B cell (primary cell): ENCODE results near the gene NAA35. TPM values are rescaled to one million over a fixed set of nuclear protein-coding genes. Genes with fewer than 3 reads are reported as not detected.
A peak's percentile ranks its signal among the peaks of the same experiment; 100 is the strongest.

Experiments used
- ATAC-seq: fragments of 200-7000 bp; cut with Tn5 transposase; one replicate; pipeline ENCODE4 v1.10.0; 2021; ENCODE audit warnings: low read depth, mild to moderate bottlenecking, moderate number of reproducible peaks, moderate library complexity
- CTCF ChIA-PET: fragments of 350-600 bp; sonication (Branson Sonifier 250); formaldehyde crosslinking; loops from one replicate; lab custom pipeline; 2021; ENCODE audit warnings: antibody characterized with exemption, inconsistent platforms; lab: Charles Lee
- POLR2A ChIA-PET: fragments of 350-600 bp; sonication (Branson Sonifier 250); formaldehyde crosslinking; loops from one replicate; lab custom pipeline; 2021; ENCODE audit warnings: antibody characterized with exemption; lab: Charles Lee
- DNase-seq: peaks from one replicate; pipeline ENCODE4 v3.0.0; 2013
- H2AFZ ChIP-seq: 2 replicates; pipeline ENCODE4 v1.6.1; 2012; ENCODE audit warnings: mild to moderate bottlenecking, low read depth, low read length; ENCODE audit not compliant: insufficient read depth, poor library complexity, severe bottlenecking
- H3K27ac ChIP-seq, 2 donors: 1 replicate in 1 of 2; 2 replicates in 1 of 2; pipeline ENCODE4 v1.5.1; 2012 to 2013; ENCODE audit warnings: low read length in 2 of 2, mild to moderate bottlenecking in 2 of 2, moderate library complexity in 1 of 2
- H3K27me3 ChIP-seq, 4 experiments: fragments of 200-600 bp in 1 of 4; sonication (generic) in 1 of 4; replicated peaks in 1 of 4; 1 replicate in 2 of 4; 2 replicates in 2 of 4; pipeline versions ENCODE4 v1.6.1 to v1.7.0; 2013 to 2016; ENCODE audit warnings: low read length in 3 of 4, mild to moderate bottlenecking in 2 of 4, mixed read lengths in 1 of 4, moderate library complexity in 1 of 4; ENCODE audit not compliant: insufficient read depth in 4 of 4, control insufficient read depth in 3 of 4; ENCODE audit errors: control extremely low read depth in 1 of 4
- H3K36me3 ChIP-seq, 2 experiments: replicated peaks in 1 of 2; 1 replicate in 1 of 2; 2 replicates in 1 of 2; pipeline versions ENCODE4 v1.6.1 to v1.7.1; 2013; ENCODE audit warnings: low read length in 1 of 2; ENCODE audit not compliant: insufficient read depth in 2 of 2, control insufficient read depth in 1 of 2; ENCODE audit errors: control extremely low read depth in 1 of 2, extremely low read depth in 1 of 2
- H3K4me1 ChIP-seq, 2 donors: fragments of 200-600 bp in 1 of 2; sonication (generic) in 1 of 2; 1 replicate in 1 of 2; 2 replicates in 1 of 2; pipeline versions ENCODE4 v1.5.1 to v1.6.1; 2013 to 2017; ENCODE audit warnings: low read length in 2 of 2; ENCODE audit not compliant: control insufficient read depth in 2 of 2, insufficient read depth in 2 of 2
- H3K4me2 ChIP-seq: replicated peaks from 2 replicates; pipeline ENCODE3; 2012; ENCODE audit warnings: mild to moderate bottlenecking, low read depth, low read length; ENCODE audit not compliant: poor library complexity, severe bottlenecking
- H3K4me3 ChIP-seq, 5 experiments: fragments of 200-600 bp in 1 of 5; sonication (generic) in 1 of 5; 1 replicate in 3 of 5; 2 replicates in 2 of 5; pipeline versions ENCODE4 v1.5.1 to v1.7.0; 2011 to 2016; ENCODE audit warnings: low read length in 4 of 5, mild to moderate bottlenecking in 4 of 5, low read depth in 2 of 5, control low read depth in 1 of 5, moderate library complexity in 1 of 5; ENCODE audit not compliant: insufficient read depth in 1 of 5; ENCODE audit errors: control extremely low read depth in 1 of 5, extremely low read depth in 1 of 5
- H3K79me2 ChIP-seq: fragments of 200-600 bp; sonication (generic); one replicate; pipeline ENCODE4 v1.6.0; 2016; ENCODE audit warnings: low read length; ENCODE audit not compliant: control insufficient read depth, insufficient read depth
- H3K9ac ChIP-seq: fragments of 200-600 bp; sonication (generic); 2 replicates; pipeline ENCODE4 v1.6.1; 2017; ENCODE audit warnings: mild to moderate bottlenecking, low read length, moderate library complexity
- H3K9me3 ChIP-seq, 3 donors: one replicate each; pipeline versions ENCODE4 v1.6.1 to v1.7.1; 2013; ENCODE audit warnings: low read length in 2 of 3; ENCODE audit not compliant: control insufficient read depth in 2 of 3, insufficient read depth in 1 of 3; ENCODE audit errors: control extremely low read depth in 1 of 3
- H4K20me1 ChIP-seq: 2 replicates; pipeline ENCODE4 v1.6.0; 2012; ENCODE audit warnings: mild to moderate bottlenecking, low read length; ENCODE audit not compliant: insufficient read depth, control insufficient read depth, poor library complexity, severe bottlenecking
- H3K27ac Mint-ChIP-seq: one replicate; pipeline ENCODE4 v1.8.0; 2021; ENCODE audit warnings: mixed read lengths
- H3K27me3 Mint-ChIP-seq: one replicate; pipeline ENCODE4 v1.8.0; 2021; ENCODE audit warnings: mixed read lengths
- H3K4me1 Mint-ChIP-seq: one replicate; pipeline ENCODE4 v1.8.0; 2021; ENCODE audit warnings: mixed read lengths
- H3K4me3 Mint-ChIP-seq: one replicate; pipeline ENCODE4 v1.8.0; 2021; ENCODE audit warnings: mixed read lengths
- H3K9me3 Mint-ChIP-seq: one replicate; pipeline ENCODE4 v1.8.0; 2022; ENCODE audit warnings: mixed read lengths; ENCODE audit not compliant: insufficient read depth
- EZH2 ChIP-seq: IDR thresholded peaks from 2 replicates; pipeline ENCODE4 v1.6.1; 2012; ENCODE audit warnings: borderline replicate concordance, low read depth, mild to moderate bottlenecking, moderate library complexity, low read length; ENCODE audit not compliant: insufficient read depth, poor library complexity, severe bottlenecking
- WGBS: methylation state at CpG from one replicate; pipeline ENCODE4 v1.1.5; 2013; ENCODE audit warnings: missing lambda C conversion rate; ENCODE audit not compliant: insufficient coverage; 5-methylcytosine and 5-hydroxymethylcytosine counted together
- intact Hi-C: fragments of 100-400 bp; cut with micrococcal nuclease; formaldehyde crosslinking; loops from one replicate; pipeline ENCODE4 v1.10.0; 2022
- polyA plus RNA-seq: library from polyadenylated mRNA; depleted of rRNA; stranded (reverse); fragments of >200 nt; gene quantifications from 2 replicates; pipeline ENCODE4 v1.2.3, GENCODE V29; 2012
- total RNA-seq, 2 donors: library from RNA; stranded (reverse); fragments of 120-200 nt in 1 of 2; gene quantifications; 1 replicate in 1 of 2; 2 replicates in 1 of 2; pipeline versions ENCODE4 v1.2.3 to v1.2.4, GENCODE V29; 2013 to 2022
- TF ChIP-seq, protein P1 (sequence below): fragments of 200-600 bp; IDR thresholded peaks from one replicate; pipeline ENCODE4 v1.8.0; 2022; ENCODE audit warnings: antibody characterized with exemption, mild to moderate bottlenecking

The NAA35 gene
- total and polyA plus RNA-seq, 2 donors (not counting 1 experiment from before 2014, with no cell fraction given): 4.5 to 26.2 TPM

DNA sequence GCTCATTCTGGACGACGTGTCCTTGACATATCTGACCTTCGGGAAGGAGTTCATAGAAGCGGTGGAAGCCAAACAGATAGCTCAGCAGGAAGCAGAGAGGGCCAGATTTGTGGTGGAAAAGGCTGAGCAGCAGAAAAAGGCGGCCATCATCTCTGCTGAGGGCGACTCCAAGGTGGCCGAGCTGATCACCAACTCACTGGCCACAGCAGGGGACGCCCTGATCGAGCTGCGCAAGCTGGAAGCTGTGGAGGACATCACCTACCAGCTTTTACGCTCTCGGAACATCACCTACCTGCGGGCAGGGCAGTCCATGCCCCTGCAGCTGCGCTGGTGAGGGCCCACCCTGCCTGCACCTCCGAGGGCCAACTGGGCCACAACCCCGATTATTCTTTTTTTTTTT is 41.6 kb upstream of the NAA35 start:
- peaks cover 2% of the 10 kb centered on the region for H3K4me1 Mint-ChIP-seq
- intact Hi-C loops: no loop called here
- no peaks in the 10 kb centered on the region for H3K9me3 ChIP-seq
- CTCF ChIA-PET: no interaction called here
- H3K27me3 ChIP-seq: no peaks in the 10 kb centered on the region
- H2AFZ ChIP-seq: no peak overlapping the region
- ATAC-seq: no peak
- no peaks in the 10 kb centered on the region for H4K20me1 ChIP-seq
- no peaks in the 10 kb centered on the region for H3K27me3 Mint-ChIP-seq
- WGBS: over 99% methylated on average over 13 of the region's 16 CpGs
- DNase-seq: no peak
- TF ChIP-seq, protein P1, sequence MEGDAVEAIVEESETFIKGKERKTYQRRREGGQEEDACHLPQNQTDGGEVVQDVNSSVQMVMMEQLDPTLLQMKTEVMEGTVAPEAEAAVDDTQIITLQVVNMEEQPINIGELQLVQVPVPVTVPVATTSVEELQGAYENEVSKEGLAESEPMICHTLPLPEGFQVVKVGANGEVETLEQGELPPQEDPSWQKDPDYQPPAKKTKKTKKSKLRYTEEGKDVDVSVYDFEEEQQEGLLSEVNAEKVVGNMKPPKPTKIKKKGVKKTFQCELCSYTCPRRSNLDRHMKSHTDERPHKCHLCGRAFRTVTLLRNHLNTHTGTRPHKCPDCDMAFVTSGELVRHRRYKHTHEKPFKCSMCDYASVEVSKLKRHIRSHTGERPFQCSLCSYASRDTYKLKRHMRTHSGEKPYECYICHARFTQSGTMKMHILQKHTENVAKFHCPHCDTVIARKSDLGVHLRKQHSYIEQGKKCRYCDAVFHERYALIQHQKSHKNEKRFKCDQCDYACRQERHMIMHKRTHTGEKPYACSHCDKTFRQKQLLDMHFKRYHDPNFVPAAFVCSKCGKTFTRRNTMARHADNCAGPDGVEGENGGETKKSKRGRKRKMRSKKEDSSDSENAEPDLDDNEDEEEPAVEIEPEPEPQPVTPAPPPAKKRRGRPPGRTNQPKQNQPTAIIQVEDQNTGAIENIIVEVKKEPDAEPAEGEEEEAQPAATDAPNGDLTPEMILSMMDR: no peak
- TF ChIP-seq EZH2: no peak
- no peak overlapping the region for H3K27ac Mint-ChIP-seq
- H3K4me3 ChIP-seq: no peak overlapping the region
- no peaks in the 10 kb centered on the region for H3K36me3 ChIP-seq
- no peaks in the 10 kb centered on the region for H3K4me1 ChIP-seq
- POLR2A ChIA-PET: no interaction called here
- H3K79me2 ChIP-seq: no peaks in the 10 kb centered on the region
- no peak overlapping the region for H3K27ac ChIP-seq
- H3K9me3 Mint-ChIP-seq: no peaks in the 10 kb centered on the region
- no peak overlapping the region for H3K4me3 Mint-ChIP-seq
- H3K4me2 ChIP-seq: no peak overlapping the region
- no peak overlapping the region for H3K9ac ChIP-seq

GRCh38 chr9:85900504-85901201 is 40.3 kb upstream of the NAA35 start:
- Histone ChIP-seq H3K79me2 (no peaks in the 10 kb centered on the region), H3K4me2 (no peak overlapping the region), H2AFZ (no peak overlapping the region), H3K36me3 (no peaks in the 10 kb centered on the region), H4K20me1 (no peaks in the 10 kb centered on the region), H3K4me3 (no peak overlapping the region), H3K9ac (no peak overlapping the region), H3K27me3 (no peaks in the 10 kb centered on the region), H3K4me1 (no peaks in the 10 kb centered on the region), H3K27ac (no peak overlapping the region), H3K9me3 (no peaks in the 10 kb centered on the region)
- Mint-ChIP-seq H3K27ac (no peak overlapping the region), H3K9me3 (no peaks in the 10 kb centered on the region), H3K4me1 (peaks cover 2% of the 10 kb centered on the region), H3K4me3 (no peak overlapping the region), H3K27me3 (no peaks in the 10 kb centered on the region)
- ChIA-PET CTCF (no interaction called here), POLR2A (no interaction called here)
- 74% methylated on average over 5 of the region's 9 CpGs for WGBS
- DNase-seq (peak; percentile 18), ATAC-seq (no peak)
- intact Hi-C loops: no loop called here
- TF ChIP-seq EZH2: no peak
- TF ChIP-seq, protein P1: peak; percentile 55
